HG03280 (cell line): ENCODE measurements around the gene VPS54.

ENCODE experiments used
- ATAC-seq: cut with Tn5 transposase; IDR thresholded peaks from one replicate; pipeline ENCODE4 v1.9.1; 2021; ENCODE audit warnings: mild to moderate bottlenecking, moderate library complexity; ENCODE audit not compliant: unreplicated experiment

VPS54 gene

GRCh38 chr2:63926815-63927214, 92.4 kb downstream of the VPS54 start:
- no peak for ATAC-seq

- ATAC-seq, result no peak
Measured at GRCh38 chr2:63914311-63914710, 104.9 kb downstream of the VPS54 start.

- ATAC-seq, result peak; percentile 65
Measured at GRCh38 chr2:63903003-63903402, 116.2 kb downstream of the VPS54 start.

GRCh38 chr2:63902149-63902548, 117.1 kb downstream of the VPS54 start:
- ATAC-seq, result no peak

- ATAC-seq, result no peak
Measured at GRCh38 chr2:63899639-63900038, 119.6 kb downstream of the VPS54 start.

GRCh38 chr2:63898839-63899238, 120.4 kb downstream of the VPS54 start:
- ATAC-seq, result no peak

- no peak for ATAC-seq
Measured at GRCh38 chr2:63894167-63894566, 125.1 kb downstream of the VPS54 start.

GRCh38 chr2:63893163-63893562, 126.1 kb downstream of the VPS54 start:
- no peak for ATAC-seq

- ATAC-seq, result no peak
Measured at GRCh38 chr2:63891488-63892030, 127.7 kb downstream of the VPS54 start.

- no peak for ATAC-seq
Measured at GRCh38 chr2:63890678-63891077, 128.6 kb downstream of the VPS54 start.

GRCh38 chr2:63888490-63889402, 130.5 kb downstream of the VPS54 start:
- ATAC-seq, result peak; percentile 86

GRCh38 chr2:63888053-63888452, 131.2 kb downstream of the VPS54 start:
- no peak for ATAC-seq

GRCh38 chr2:63886445-63886844, 132.8 kb downstream of the VPS54 start:
- no peak for ATAC-seq

- no peak for ATAC-seq
Measured at GRCh38 chr2:63882395-63883105, 136.7 kb downstream of the VPS54 start.

- no peak for ATAC-seq
Measured at GRCh38 chr2:63881205-63881604, 138.0 kb downstream of the VPS54 start.

GRCh38 chr2:63880625-63881024, 138.6 kb downstream of the VPS54 start:
- no peak for ATAC-seq

GRCh38 chr2:63879876-63880433, 139.3 kb downstream of the VPS54 start:
- ATAC-seq, result no peak

- no peak for ATAC-seq
Measured at GRCh38 chr2:63878486-63878885, 140.7 kb downstream of the VPS54 start.

GRCh38 chr2:63876311-63876710, 142.9 kb downstream of the VPS54 start:
- ATAC-seq, result no peak

GRCh38 chr2:63875559-63876245, 143.5 kb downstream of the VPS54 start:
- no peak for ATAC-seq

GRCh38 chr2:63875131-63875527, 144.1 kb downstream of the VPS54 start:
- ATAC-seq, result no peak
